MM.1S (cell line): ENCODE results near the gene FHIT.
"Not testable (repeated sequence)": the region's sequence is repeated elsewhere in the genome, so short reads cannot be mapped to it uniquely, and the experiment has no call there.

ENCODE experiments used
- DNase-seq: peaks from one replicate; pipeline ENCODE4 v3.0.0-alpha.2; 2015
- H2AFZ ChIP-seq: fragments of 300-600 bp; sonication (generic); 2 replicates; pipeline ENCODE4 v1.6.0; 2016; ENCODE audit warnings: antibody characterized with exemption, low read length
- H3F3A ChIP-seq: fragments of 300-600 bp; sonication (generic); 2 replicates; pipeline ENCODE4 v1.6.1; 2016; ENCODE audit warnings: mild to moderate bottlenecking, antibody characterized with exemption, low read length, moderate library complexity, mixed read lengths; ENCODE audit not compliant: insufficient read depth
- H3K27ac ChIP-seq: fragments of 300-600 bp; sonication (generic); 2 replicates; pipeline ENCODE4 v1.5.1; 2016; ENCODE audit warnings: mild to moderate bottlenecking, low read length
- H3K27me3 ChIP-seq: fragments of 300-600 bp; sonication (generic); replicated peaks from 2 replicates; pipeline ENCODE4 v1.6.0; 2016; ENCODE audit warnings: low read length; ENCODE audit not compliant: insufficient read depth
- H3K36me3 ChIP-seq: fragments of 300-600 bp; sonication (generic); replicated peaks from 2 replicates; pipeline ENCODE4 v1.6.1; 2016; ENCODE audit warnings: mild to moderate bottlenecking, low read length, mixed read lengths; ENCODE audit not compliant: insufficient read depth
- H3K4me1 ChIP-seq: fragments of 300-600 bp; sonication (generic); 2 replicates; pipeline ENCODE4 v1.6.1; 2016; ENCODE audit warnings: low read length, mixed read lengths
- H3K4me2 ChIP-seq: fragments of 300-600 bp; sonication (generic); 2 replicates; pipeline ENCODE4 v1.6.0; 2016; ENCODE audit warnings: low read depth, low read length
- H3K4me3 ChIP-seq: fragments of 300-600 bp; sonication (generic); 2 replicates; pipeline ENCODE4 v1.5.1; 2016; ENCODE audit warnings: low read length, mixed read lengths
- H3K79me2 ChIP-seq: fragments of 300-600 bp; sonication (generic); 2 replicates; pipeline ENCODE4 v1.6.1; 2016; ENCODE audit warnings: mixed run types, low read length, mixed read lengths
- H3K9ac ChIP-seq: fragments of 300-600 bp; sonication (generic); 2 replicates; pipeline ENCODE4 v1.6.1; 2016; ENCODE audit warnings: low read length, mixed read lengths
- H3K9me2 ChIP-seq: fragments of 300-600 bp; sonication (generic); replicated peaks from 2 replicates; pipeline ENCODE4 v1.6.1; 2016; ENCODE audit warnings: mild to moderate bottlenecking, low read length, mixed read lengths; ENCODE audit not compliant: insufficient read depth
- H3K9me3 ChIP-seq: fragments of 300-600 bp; sonication (generic); replicated peaks from 2 replicates; pipeline ENCODE4 v1.6.1; 2016; ENCODE audit warnings: mild to moderate bottlenecking, low read length, mixed read lengths; ENCODE audit not compliant: insufficient read depth
- H4K20me1 ChIP-seq: fragments of 300-600 bp; sonication (generic); 2 replicates; pipeline ENCODE4 v1.6.1; 2016; ENCODE audit warnings: mild to moderate bottlenecking, low read length, moderate library complexity, mixed read lengths; ENCODE audit not compliant: insufficient read depth
- CTCF ChIP-seq: fragments of 300-600 bp; sonication (generic); IDR thresholded peaks from 2 replicates; pipeline ENCODE4 v1.5.1; 2016; ENCODE audit warnings: antibody characterized with exemption, low read length, mixed read lengths
- EZH2 ChIP-seq: fragments of 300-600 bp; sonication (generic); optimal IDR thresholded peaks from 2 replicates; pipeline ENCODE3; 2017; ENCODE audit warnings: low read depth, mild to moderate bottlenecking, antibody characterized with exemption, low read length, mixed read lengths
- EZH2phosphoT487 ChIP-seq: fragments of 300-600 bp; sonication (generic); IDR thresholded peaks from 2 replicates; pipeline ENCODE4 v1.6.1; 2018; ENCODE audit warnings: antibody characterized with exemption, low read length

FHIT gene

GRCh38 chr3:61030469-61031035 is 220.7 kb downstream of the FHIT start:
- no peak overlapping the region for H3K4me2 ChIP-seq
- no peaks in the 10 kb centered on the region for H3K27me3 ChIP-seq
- H3F3A ChIP-seq: no peaks in the 10 kb centered on the region
- no peak overlapping the region for H3K27ac ChIP-seq
- no peak for TF ChIP-seq EZH2
- H3K4me3 ChIP-seq: no peak overlapping the region
- H3K36me3 ChIP-seq: no peaks in the 10 kb centered on the region
- H3K9ac ChIP-seq: no peak overlapping the region
- H3K4me1 ChIP-seq: no peaks in the 10 kb centered on the region
- H3K9me3 ChIP-seq: no peaks in the 10 kb centered on the region
- no peaks in the 10 kb centered on the region for H3K9me2 ChIP-seq
- H3K79me2 ChIP-seq: no peaks in the 10 kb centered on the region
- no peak for DNase-seq
- no peak overlapping the region for H2AFZ ChIP-seq
- H4K20me1 ChIP-seq: no peaks in the 10 kb centered on the region

- H3K9me2 ChIP-seq: no peaks in the 10 kb centered on the region
- no peaks in the 10 kb centered on the region for H3F3A ChIP-seq
- no peaks in the 10 kb centered on the region for H4K20me1 ChIP-seq
- H2AFZ ChIP-seq: no peak overlapping the region
- H3K4me1 ChIP-seq: no peaks in the 10 kb centered on the region
- H3K4me3 ChIP-seq: no peak overlapping the region
- no peak for DNase-seq
- no peak overlapping the region for H3K4me2 ChIP-seq
- no peaks in the 10 kb centered on the region for H3K36me3 ChIP-seq
- no peak overlapping the region for H3K9ac ChIP-seq
- H3K27me3 ChIP-seq: no peaks in the 10 kb centered on the region
- H3K27ac ChIP-seq: no peak overlapping the region
- no peak for TF ChIP-seq CTCF
- TF ChIP-seq EZH2phosphoT487: no peak
- TF ChIP-seq EZH2: no peak
- H3K9me3 ChIP-seq: no peaks in the 10 kb centered on the region
- H3K79me2 ChIP-seq: no peaks in the 10 kb centered on the region
Measured at GRCh38 chr3:61029194-61029593, 222.1 kb downstream of the FHIT start.

GRCh38 chr3:61018807-61019206 is 232.4 kb downstream of the FHIT start:
- Histone ChIP-seq H4K20me1 (no peaks in the 10 kb centered on the region), H2AFZ (no peak overlapping the region), H3K36me3 (no peaks in the 10 kb centered on the region), H3F3A (no peaks in the 10 kb centered on the region), H3K4me2 (no peak overlapping the region), H3K27me3 (no peaks in the 10 kb centered on the region), H3K79me2 (no peaks in the 10 kb centered on the region), H3K27ac (no peak overlapping the region), H3K4me1 (no peaks in the 10 kb centered on the region), H3K9me2 (no peaks in the 10 kb centered on the region), H3K4me3 (no peak overlapping the region), H3K9me3 (no peaks in the 10 kb centered on the region), H3K9ac (no peak overlapping the region)
- TF ChIP-seq CTCF (no peak), EZH2phosphoT487 (no peak), EZH2 (no peak)
- no peak for DNase-seq

- not testable (repeated sequence) for H4K20me1 ChIP-seq, H3K9me3 ChIP-seq, H3F3A ChIP-seq, H3K27ac ChIP-seq, H3K4me2 ChIP-seq, H3K36me3 ChIP-seq, DNase-seq, H2AFZ ChIP-seq, H3K79me2 ChIP-seq, H3K27me3 ChIP-seq, H3K9ac ChIP-seq, H3K4me3 ChIP-seq, H3K4me1 ChIP-seq, H3K9me2 ChIP-seq
Measured at GRCh38 chr3:61017028-61017427, 234.2 kb downstream of the FHIT start.
